GM12872 (cell line): Measurements from ENCODE around the gene CDK5.

Experiments
- TF ChIP-seq, protein P1 (sequence below): IDR thresholded peaks from 3 replicates; pipeline ENCODE4 v1.5.1; 2011; ENCODE audit warnings: low read depth, mild to moderate bottlenecking, low read length, moderate library complexity; ENCODE audit not compliant: insufficient read depth

Gene CDK5

DNA sequence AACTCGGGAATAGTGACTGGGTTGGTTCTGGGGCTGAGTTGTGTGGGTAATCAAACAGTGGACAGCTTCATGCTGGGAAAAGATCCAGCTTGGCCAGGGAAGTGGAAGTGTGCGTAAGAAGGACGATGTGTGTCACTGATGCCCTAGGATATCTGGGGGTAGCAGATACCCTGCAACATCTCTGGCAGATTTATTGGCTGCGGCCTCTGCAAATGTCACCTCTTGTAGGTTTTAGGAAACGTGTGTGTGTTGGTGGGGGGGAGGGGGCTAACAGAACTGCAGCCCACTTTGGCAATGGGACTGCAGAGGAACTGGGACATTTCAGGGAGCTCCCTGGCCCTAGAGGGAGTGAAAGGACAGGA is 27.6 kb upstream of the CDK5 start:
- TF ChIP-seq, protein P1, sequence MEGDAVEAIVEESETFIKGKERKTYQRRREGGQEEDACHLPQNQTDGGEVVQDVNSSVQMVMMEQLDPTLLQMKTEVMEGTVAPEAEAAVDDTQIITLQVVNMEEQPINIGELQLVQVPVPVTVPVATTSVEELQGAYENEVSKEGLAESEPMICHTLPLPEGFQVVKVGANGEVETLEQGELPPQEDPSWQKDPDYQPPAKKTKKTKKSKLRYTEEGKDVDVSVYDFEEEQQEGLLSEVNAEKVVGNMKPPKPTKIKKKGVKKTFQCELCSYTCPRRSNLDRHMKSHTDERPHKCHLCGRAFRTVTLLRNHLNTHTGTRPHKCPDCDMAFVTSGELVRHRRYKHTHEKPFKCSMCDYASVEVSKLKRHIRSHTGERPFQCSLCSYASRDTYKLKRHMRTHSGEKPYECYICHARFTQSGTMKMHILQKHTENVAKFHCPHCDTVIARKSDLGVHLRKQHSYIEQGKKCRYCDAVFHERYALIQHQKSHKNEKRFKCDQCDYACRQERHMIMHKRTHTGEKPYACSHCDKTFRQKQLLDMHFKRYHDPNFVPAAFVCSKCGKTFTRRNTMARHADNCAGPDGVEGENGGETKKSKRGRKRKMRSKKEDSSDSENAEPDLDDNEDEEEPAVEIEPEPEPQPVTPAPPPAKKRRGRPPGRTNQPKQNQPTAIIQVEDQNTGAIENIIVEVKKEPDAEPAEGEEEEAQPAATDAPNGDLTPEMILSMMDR, result no peak

DNA sequence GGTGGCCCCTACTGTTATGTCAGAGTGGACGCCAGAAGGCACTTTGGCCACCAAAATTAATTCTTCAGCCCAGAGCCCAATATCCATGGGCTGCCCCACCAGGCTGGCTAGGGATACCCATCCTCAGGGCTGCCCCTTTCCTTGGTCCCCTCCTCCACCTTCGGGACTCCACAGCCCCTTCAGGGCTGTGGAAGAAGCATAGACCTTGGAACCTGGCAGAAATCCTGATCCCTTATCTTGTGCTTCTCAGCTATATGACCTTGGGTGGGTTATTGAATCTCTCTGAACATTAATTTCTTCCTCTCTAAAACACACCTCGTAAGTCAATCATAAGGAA is 26.1 kb upstream of the CDK5 start:
- TF ChIP-seq, protein P1, result no peak

DNA sequence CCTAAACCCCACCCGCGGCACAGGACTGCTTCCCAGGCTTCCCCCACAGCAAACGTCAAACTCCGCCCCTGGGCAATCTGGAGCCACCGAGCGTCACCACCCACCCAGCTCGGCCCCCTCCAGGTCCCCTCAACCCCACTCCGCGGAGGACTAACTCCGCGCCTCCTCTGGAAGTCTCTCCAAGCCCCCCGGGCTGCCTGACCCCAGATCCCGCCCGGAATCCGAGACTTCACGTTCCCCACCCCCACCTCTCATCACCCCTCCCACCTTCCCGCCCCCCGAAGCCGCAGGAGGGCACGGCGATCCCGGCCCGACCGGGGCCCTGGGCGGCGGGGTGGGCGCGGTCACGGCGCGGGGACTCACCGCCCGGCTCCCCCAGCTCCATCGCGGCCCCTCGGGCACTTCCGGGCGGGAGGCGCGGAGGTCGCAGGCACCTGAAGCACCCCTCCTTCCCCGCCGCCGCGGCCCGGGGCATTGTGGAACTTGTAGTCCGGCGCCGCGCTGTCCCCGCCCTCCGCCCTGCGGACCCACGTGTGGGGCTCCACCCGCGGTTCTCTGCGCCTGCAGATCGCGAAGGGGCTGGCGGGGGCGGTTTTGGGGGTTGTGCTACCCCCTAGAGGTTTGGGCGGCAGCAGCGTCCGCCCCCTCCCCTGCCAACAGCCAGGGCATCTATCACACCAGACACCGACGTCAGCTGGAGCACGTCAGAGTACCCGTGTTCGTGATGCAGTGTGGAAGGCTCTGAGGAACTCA is 25.6 kb upstream of the CDK5 start, which contains the start of gene TMUB1:
Gene TMUB1, minus strand, starts transcription at position 423 of the 753 bp plus-strand sequence. CDS start 930 bp downstream, outside the sequence.
- TF ChIP-seq, protein P1, result no peak

DNA sequence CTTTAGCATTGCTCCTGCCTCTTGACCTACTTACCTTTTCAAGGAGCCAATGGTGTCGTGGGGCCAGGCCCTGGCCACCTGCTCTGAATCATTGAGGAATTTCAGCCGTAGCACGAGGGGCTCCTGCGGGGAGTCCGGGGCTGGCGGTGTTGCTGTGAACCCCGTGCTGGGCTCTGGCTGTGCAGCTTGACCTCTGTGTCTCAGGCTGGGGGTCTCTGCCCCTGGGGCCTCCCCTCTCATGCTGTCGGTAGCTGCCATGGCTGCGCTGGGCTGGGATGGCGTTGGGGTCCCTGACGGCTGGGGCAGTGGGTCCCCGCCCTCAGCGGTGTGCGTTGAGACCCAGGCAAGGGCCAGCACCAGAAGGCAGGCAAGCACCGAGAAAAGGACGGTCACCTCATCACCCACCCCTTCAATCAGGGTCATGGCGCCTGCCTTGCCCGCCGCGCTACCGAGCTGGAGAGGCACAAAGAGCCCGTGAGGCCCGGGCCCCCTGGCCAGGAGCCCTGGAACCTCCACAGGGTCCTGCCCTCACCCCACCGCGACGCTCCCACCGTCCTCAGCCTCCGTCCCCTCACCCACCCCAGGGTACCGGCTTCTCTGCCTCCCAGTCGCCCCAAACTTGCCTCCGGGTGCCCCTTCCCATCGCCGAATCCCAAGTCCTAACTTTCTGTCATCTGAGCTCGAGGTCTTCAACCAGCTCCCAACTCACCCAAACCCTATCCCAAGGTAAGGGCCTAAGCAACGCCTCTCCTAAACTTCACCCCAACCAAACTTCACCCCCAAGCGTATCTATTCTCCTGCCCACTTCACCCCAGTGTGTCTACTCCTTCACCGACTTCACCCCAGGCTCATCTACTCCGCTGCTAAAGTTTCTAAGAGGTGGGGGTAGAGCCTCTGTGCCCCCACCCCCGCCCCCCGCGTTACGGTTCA is 24.7 kb upstream of the CDK5 start:
- TF ChIP-seq, protein P1, result no peak

DNA sequence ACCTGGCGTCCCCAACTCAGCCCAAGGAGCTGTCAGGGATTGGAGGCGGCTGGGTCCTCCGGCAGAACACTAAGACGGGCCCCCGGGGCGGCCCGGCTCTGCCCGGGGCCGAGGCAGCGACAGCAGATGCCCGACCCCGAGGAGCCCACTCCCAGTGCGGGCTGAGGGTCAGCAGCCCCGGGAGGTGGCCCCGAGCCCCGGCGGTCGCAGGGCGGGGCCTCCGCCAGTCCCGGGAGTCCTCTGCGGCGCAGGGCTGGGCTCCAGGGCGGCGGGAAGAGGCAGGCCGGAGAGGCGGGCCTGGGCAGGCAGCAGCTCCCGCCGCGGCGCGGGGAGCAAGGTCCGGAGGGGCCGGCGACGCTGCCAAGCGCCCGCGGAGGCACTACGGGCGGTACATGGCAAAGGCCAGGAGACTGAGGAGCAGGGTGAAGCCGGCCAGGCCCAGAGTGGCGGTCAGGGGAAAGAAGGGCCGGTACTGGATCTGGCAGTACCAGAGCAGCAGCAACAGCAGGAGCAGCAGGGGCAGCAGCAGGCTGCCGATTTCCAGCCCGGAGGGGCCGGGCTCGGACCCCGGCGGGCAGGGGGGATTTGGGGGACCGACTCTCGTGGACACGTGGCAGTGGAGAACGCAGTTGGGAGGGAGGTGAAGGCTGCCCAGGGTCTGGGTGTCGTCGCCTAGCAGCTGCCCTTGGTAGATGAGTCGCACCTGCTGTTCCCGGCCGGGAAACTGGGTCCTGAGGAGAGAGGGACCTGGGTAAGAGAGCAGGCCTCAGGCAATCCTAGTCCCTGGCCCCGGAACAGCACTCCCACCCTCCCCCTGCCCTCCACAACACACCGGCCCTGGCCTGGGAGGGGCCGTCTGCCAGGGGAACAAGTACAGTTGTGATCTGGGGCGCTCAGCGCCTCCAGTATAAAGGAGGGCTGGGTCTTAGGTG is 23.7 kb upstream of the CDK5 start:
- TF ChIP-seq, protein P1, result no peak

DNA sequence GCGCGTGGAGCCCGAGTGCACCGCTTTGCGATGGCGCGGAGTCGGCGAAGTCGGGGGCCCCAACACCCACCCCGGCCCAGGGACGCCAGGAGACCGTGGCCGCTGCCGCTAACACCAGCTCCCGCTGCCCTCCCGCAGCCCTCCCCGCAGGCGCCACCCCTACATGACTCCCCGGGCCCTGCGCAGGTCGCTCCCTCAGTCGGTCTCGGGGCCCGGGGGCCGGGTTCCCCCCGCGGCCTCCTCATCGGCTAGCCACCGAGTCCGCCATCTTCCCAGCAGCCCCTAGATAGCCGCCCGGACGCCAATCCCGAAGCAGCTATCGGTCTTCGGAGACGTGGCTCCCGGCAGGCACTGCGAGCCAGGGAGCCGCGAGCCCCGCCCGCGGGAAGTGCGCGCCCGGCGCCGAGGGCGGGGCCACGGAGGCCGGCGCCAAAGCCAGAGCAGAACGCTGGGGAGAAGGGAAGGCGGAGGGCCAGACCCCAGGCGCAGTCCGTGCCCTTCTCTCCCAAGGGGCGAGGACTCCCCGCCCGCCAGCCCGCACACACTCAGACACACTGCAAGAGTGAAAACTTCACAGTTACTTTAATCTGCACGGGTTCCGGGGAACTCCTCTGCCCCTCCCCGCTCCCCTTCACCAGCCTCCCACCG is 22.9 kb upstream of the CDK5 start, which contains the start of gene FASTK:
Gene FASTK, minus strand, starts transcription at position 288 of the 648 bp plus-strand sequence. Its CDS starts 43 bp downstream, at position 245.
- TF ChIP-seq, protein P1, result no peak
